ENCODE data around the gene TTC29. TPM values are rescaled to one million over a fixed set of nuclear protein-coding genes. Genes with fewer than 3 reads are reported as not detected.

TTC29 gene
- total and polyA plus RNA-seq, 9 of the 15 experiments (the other 6 are each of a cell fraction or from before 2014, with no cell fraction given): 0.04 TPM; not detected in 8

DNA sequence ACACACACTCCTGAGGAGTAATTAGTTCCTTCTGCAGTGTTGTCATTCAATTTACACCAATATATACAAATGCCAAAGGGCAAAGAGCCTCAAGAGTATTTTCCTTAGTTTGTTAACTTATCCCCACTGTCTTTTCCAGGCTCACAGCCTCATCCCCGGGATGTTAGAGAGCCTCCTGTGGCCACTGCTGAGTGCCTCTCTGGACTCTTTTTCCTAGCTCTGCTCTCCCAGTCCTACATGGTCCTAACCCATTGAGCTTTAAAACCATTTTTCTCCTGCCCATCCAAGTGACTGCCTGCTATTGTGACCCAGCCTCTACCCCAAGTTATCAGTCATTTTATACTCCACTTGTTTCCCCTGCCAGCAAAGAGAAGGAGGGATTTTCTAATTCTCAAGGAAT is 23.5 kb upstream of the TTC29 start (continued):
- TF ChIP-seq, protein P1, sequence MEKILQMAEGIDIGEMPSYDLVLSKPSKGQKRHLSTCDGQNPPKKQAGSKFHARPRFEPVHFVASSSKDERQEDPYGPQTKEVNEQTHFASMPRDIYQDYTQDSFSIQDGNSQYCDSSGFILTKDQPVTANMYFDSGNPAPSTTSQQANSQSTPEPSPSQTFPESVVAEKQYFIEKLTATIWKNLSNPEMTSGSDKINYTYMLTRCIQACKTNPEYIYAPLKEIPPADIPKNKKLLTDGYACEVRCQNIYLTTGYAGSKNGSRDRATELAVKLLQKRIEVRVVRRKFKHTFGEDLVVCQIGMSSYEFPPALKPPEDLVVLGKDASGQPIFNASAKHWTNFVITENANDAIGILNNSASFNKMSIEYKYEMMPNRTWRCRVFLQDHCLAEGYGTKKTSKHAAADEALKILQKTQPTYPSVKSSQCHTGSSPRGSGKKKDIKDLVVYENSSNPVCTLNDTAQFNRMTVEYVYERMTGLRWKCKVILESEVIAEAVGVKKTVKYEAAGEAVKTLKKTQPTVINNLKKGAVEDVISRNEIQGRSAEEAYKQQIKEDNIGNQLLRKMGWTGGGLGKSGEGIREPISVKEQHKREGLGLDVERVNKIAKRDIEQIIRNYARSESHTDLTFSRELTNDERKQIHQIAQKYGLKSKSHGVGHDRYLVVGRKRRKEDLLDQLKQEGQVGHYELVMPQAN (IDR thresholded peaks at IDR 0.05; ENCODE audit: borderline replicate concordance): no peak
- TF ChIP-seq, protein P2, sequence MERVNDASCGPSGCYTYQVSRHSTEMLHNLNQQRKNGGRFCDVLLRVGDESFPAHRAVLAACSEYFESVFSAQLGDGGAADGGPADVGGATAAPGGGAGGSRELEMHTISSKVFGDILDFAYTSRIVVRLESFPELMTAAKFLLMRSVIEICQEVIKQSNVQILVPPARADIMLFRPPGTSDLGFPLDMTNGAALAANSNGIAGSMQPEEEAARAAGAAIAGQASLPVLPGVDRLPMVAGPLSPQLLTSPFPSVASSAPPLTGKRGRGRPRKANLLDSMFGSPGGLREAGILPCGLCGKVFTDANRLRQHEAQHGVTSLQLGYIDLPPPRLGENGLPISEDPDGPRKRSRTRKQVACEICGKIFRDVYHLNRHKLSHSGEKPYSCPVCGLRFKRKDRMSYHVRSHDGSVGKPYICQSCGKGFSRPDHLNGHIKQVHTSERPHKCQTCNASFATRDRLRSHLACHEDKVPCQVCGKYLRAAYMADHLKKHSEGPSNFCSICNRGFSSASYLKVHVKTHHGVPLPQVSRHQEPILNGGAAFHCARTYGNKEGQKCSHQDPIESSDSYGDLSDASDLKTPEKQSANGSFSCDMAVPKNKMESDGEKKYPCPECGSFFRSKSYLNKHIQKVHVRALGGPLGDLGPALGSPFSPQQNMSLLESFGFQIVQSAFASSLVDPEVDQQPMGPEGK (CRISPR knock-in tag; IDR thresholded peaks at IDR 0.05; ENCODE audit: borderline replicate concordance): no peak
- no peak for TF ChIP-seq HDAC6 (IDR thresholded peaks at IDR 0.05; ENCODE audit: low read depth, low read length)

- Histone ChIP-seq H3K36me3 (ENCODE audit: control insufficient read depth, insufficient read depth, low read length) (no peaks in the 10 kb centered on the region), H3K79me2 (ENCODE audit: control insufficient read depth, insufficient read depth, low read length) (no peaks in the 10 kb centered on the region), H3K9me1 (ENCODE audit: control insufficient read depth, insufficient read depth, low read length) (no peaks in the 10 kb centered on the region), H3K27me3 (ENCODE audit: control insufficient read depth in 2 of 2, insufficient read depth in 2 of 2, low read length in 2 of 2) (no peaks in the 10 kb centered on the region; a peak in 1 of 5 replicates), H4K20me1 (replicated peaks; ENCODE audit: control insufficient read depth, insufficient read depth, low read length) (no peaks in the 10 kb centered on the region), H3K4me2 (ENCODE audit: insufficient read depth, low read length) (no peak overlapping the region), H3K27ac (ENCODE audit: extremely low read depth, low read depth, low read length) (no peak overlapping the region), H3K4me1 (replicated peaks in 1 of 2; ENCODE audit: control insufficient read depth in 2 of 2, insufficient read depth in 2 of 2, low read length in 2 of 2) (no peaks in the 10 kb centered on the region), H3K4me3 (no peak overlapping the region), H3K9me3 (replicated peaks; ENCODE audit: control insufficient read depth, insufficient read depth, low read depth, low read length) (no peaks in the 10 kb centered on the region), H3K9ac (ENCODE audit: insufficient read depth in 1 of 2, low read depth in 2 of 2, low read length in 2 of 2) (no peak overlapping the region), H2AFZ (ENCODE audit: low read depth, low read length) (no peak overlapping the region)
- POLR2A ChIA-PET: no interaction called here
- WGBS (ENCODE audit: insufficient coverage, low coverage, missing lambda C conversion rate): 4% methylated on average over 2 of the region's 2 CpGs
- FAIRE-seq: no peak
- no peak for TF ChIP-seq EP300 (IDR thresholded peaks at IDR 0.05; ENCODE audit: low read length)
- in situ Hi-C loops (cut with MboI) (no loop called here), intact Hi-C loops (cut with micrococcal nuclease) (no loop called here)
- DNase-seq (ENCODE audit: extremely low read depth in 1 of 4, low spot score in 3 of 4): no peak
- no TSS peak for BruUV-seq (replicated peaks)
- no peak for ATAC-seq
- CTCF ChIA-PET (ENCODE audit: low intra/inter-chr PET ratio): no interaction called here
These were observed 15.0 kb upstream of the TTC29 start for GRCh38 chr4:146960634-146961033.
